Transverse colon (tissue), 4 donors: ENCODE results near the gene SERPINB1.

Experiments used
- EP300 ChIP-seq: sonication (generic); formaldehyde crosslinking; IDR thresholded peaks from one replicate; pipeline ENCODE4 v1.6.1; 2017; ENCODE audit warnings: antibody characterized with exemption, low read depth
- POLR2A ChIP-seq: fragments of 450-650 bp; IDR thresholded peaks from one replicate; pipeline ENCODE4 v1.6.1; 2016; ENCODE audit warnings: antibody characterized with exemption, mild to moderate bottlenecking, moderate library complexity
- POLR2AphosphoS5 ChIP-seq, 3 donors: sonication (generic); formaldehyde crosslinking; IDR thresholded peaks; one replicate each; pipeline ENCODE4 v1.6.1; 2016; ENCODE audit warnings: antibody characterized with exemption in 3 of 3
- TF ChIP-seq, protein P1 (sequence below), 5 experiments: fragments of 200-600 bp in 3 of 5; fragments of 450-650 bp in 2 of 5; sonication (generic) in 3 of 5; IDR thresholded peaks; 1 replicate in 2 of 5; 2 replicates in 3 of 5; pipeline ENCODE4 v1.5.1; 2016 to 2017; ENCODE audit warnings: antibody characterized with exemption in 5 of 5, inconsistent platforms in 3 of 5, mild to moderate bottlenecking in 2 of 5, moderate library complexity in 1 of 5

DNA sequence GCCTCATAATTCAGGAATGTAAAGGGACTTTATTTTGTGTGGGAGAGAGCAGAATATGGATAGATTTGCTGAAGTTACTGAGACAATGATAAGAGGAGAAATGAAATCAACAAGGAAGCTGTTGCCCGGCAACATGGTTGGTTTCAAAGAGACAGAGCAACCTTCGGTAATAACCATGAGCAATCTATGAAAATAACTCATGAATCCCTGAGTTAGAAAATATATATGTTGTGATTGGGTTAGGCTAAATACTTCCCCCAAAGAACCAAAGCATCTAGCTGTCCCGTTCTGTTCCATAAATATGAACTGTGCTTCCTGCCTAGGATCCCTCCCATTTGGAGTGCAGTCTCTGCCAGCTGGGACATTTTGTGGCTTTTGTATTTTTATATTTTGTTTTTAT lies 23.1 kb downstream of the SERPINB1 start:
- TF ChIP-seq, protein P1, sequence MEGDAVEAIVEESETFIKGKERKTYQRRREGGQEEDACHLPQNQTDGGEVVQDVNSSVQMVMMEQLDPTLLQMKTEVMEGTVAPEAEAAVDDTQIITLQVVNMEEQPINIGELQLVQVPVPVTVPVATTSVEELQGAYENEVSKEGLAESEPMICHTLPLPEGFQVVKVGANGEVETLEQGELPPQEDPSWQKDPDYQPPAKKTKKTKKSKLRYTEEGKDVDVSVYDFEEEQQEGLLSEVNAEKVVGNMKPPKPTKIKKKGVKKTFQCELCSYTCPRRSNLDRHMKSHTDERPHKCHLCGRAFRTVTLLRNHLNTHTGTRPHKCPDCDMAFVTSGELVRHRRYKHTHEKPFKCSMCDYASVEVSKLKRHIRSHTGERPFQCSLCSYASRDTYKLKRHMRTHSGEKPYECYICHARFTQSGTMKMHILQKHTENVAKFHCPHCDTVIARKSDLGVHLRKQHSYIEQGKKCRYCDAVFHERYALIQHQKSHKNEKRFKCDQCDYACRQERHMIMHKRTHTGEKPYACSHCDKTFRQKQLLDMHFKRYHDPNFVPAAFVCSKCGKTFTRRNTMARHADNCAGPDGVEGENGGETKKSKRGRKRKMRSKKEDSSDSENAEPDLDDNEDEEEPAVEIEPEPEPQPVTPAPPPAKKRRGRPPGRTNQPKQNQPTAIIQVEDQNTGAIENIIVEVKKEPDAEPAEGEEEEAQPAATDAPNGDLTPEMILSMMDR (IDR thresholded peaks at IDR 0.05) = no peak
- TF ChIP-seq POLR2AphosphoS5 (IDR thresholded peaks at IDR 0.05) = no peak
- no peak for TF ChIP-seq POLR2A
- no peak for TF ChIP-seq EP300
